Measurements from ENCODE around the gene GNPTAB.

DNA sequence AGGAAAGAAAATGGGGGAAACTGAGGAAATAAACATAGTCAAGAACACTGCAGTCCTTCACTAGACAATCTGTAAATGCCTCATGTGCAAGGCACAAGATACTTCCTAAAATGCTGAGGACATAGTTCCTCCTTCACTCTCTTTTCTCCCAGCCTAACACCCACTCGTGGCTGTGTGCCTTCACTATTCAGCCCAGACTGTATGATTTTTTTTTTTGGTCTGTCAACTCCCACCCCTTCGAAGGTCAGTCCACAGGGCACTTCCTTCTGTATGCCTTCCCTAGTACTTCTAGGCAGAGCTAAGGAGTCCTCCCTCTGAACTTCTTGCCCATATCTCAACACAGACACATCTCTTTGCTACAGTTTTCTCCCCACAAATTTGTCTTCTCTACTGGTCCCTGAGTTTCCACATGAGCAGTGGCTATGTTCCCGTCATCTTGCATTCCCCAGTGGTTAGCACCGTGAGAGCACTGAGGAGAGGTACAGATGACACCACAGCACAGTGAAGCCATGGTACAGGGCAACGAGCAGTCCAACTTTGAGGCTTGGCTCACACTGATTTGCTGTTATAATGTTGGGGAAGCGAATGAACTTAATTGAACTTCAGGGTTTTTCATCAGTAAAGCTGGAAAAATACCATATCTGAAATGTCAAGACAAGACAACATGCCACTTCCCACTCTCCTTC, 67.4 kb downstream of the GNPTAB start:
- TF ChIP-seq, protein P1, sequence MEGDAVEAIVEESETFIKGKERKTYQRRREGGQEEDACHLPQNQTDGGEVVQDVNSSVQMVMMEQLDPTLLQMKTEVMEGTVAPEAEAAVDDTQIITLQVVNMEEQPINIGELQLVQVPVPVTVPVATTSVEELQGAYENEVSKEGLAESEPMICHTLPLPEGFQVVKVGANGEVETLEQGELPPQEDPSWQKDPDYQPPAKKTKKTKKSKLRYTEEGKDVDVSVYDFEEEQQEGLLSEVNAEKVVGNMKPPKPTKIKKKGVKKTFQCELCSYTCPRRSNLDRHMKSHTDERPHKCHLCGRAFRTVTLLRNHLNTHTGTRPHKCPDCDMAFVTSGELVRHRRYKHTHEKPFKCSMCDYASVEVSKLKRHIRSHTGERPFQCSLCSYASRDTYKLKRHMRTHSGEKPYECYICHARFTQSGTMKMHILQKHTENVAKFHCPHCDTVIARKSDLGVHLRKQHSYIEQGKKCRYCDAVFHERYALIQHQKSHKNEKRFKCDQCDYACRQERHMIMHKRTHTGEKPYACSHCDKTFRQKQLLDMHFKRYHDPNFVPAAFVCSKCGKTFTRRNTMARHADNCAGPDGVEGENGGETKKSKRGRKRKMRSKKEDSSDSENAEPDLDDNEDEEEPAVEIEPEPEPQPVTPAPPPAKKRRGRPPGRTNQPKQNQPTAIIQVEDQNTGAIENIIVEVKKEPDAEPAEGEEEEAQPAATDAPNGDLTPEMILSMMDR (IDR thresholded peaks at IDR 0.05) = no peak
- TF ChIP-seq POLR2AphosphoS5 (IDR thresholded peaks at IDR 0.05; ENCODE audit: low read depth, low read length) = no peak
- TF ChIP-seq SIN3A (IDR thresholded peaks at IDR 0.05; ENCODE audit: borderline replicate concordance, insufficient read depth, low read depth, low read length) = no peak

Measured in Panc1 (cell line).